Measurements from ENCODE around the gene CYP4X1. TPM values are rescaled to one million over a fixed set of nuclear protein-coding genes. Genes with fewer than 3 reads are reported as not detected.
"Not testable (repeated sequence)": the region's sequence is repeated elsewhere in the genome, so short reads cannot be mapped to it uniquely, and the experiment has no call there.

Gene CYP4X1
- polyA plus RNA-seq, 3 donors: 0.72 to 4.7 (median 3.1) TPM

DNA sequence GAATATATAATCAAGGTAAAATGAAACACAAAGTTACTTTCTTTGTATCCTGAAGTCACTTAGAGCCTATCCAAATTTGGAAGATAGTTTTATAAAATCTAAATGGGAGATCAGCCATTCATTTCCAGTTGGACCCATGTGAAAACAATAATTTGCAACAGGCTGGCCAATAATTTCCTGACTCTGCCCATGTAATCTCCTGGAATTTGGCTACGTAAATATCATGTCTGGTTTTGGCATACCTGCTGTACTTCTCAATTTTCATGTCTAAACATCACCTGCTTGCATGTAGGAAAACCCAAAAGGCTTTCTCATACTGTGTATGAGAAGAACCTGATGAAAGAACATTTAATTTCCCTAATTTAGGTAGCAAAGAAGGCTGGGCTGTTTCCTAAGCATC, 35.9 kb downstream of the CYP4X1 start:
- 56 to 80% (median 73%) methylated on average over 1 of the region's 1 CpG for WGBS, 3 donors
- no peak overlapping the region for H3K27ac ChIP-seq (ENCODE audit: low read depth, low read length)

DNA sequence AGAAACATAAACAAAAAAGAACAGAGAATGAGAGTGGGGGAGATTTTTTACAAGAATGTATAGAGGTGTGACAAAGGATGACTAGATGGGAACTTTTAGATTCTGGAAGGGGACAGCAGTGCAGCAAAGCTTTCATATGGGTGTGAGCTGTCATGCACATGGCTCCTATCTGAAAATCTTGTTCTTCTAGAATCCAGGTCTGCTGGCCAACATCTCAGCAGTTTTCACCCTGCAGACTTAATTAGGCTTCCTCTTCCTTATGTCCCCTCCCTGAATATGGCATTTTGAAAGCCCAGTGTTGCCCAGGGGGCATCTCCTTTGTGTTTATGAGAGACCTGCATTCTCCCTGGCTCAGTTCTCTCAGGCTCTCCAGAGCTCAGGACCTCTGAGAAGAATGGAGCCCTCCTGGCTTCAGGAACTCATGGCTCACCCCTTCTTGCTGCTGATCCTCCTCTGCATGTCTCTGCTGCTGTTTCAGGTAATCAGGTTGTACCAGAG, 43.7 kb downstream of the CYP4X1 start, which contains the start of gene CYP4Z1:
Gene CYP4Z1, plus strand, starts transcription at position 135 of the 498 bp plus-strand sequence. Its CDS starts 260 bp downstream, at position 395.
- no peak within 1 kb of the TSS for H3K27ac ChIP-seq (ENCODE audit: low read depth, low read length)

GRCh38 chr1:47069080-47069479, 45.6 kb downstream of the CYP4X1 start:
- WGBS, 3 donors: 67 to 68% (median 67%) methylated on average over 4 of the region's 4 CpGs
- not testable (repeated sequence) for H3K27ac ChIP-seq (ENCODE audit: low read depth, low read length)

DNA sequence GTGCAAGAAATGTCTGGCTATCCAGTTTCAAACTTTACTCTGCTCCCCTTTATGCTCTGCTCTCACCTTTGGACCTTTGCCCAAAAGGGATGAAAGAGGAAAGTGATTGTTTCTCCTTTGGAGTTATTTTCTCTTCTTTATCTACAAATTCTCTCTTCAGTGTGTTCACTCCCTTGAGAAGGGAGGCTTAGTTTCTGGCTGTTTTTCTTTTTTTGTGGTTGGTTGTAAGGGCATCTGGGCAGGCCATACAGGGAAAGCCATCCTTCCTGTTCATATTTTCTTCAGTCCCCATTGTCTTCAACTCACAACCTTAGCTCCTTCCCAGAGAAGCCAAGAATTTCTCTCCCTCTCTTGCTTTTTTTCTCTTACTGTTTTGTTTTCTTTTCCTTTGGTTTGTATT, 46.0 kb downstream of the CYP4X1 start:
- not testable (repeated sequence) for H3K27ac ChIP-seq (ENCODE audit: low read depth, low read length)

- 5 to 7% (median 6%) methylated on average over 3 of the region's 3 CpGs for WGBS, 3 donors
- not testable (repeated sequence) for H3K27ac ChIP-seq (ENCODE audit: low read depth, low read length)
These were observed 65.9 kb downstream of the CYP4X1 start for GRCh38 chr1:47089356-47089755.

GRCh38 chr1:47091476-47091875, 68.0 kb downstream of the CYP4X1 start:
- WGBS, 3 donors: 22 to 27% (median 27%) methylated on average over 3 of the region's 3 CpGs
- not testable (repeated sequence) for H3K27ac ChIP-seq (ENCODE audit: low read depth, low read length)

Other genes starting within 250 kb of the CYP4X1 start
- gene CYP4B1, start 224.6 kb upstream of the CYP4X1 start, polyA plus RNA-seq: 10 to 100 TPM; 16.4 to 63.3 (median 47.8) TPM
- gene CYP4A11, start 82.2 kb upstream of the CYP4X1 start, polyA plus RNA-seq: under 1 TPM in 1 of 3 donors, not detected in 2; 0.03 TPM
- gene CYP4Z1, start 43.6 kb downstream of the CYP4X1 start, polyA plus RNA-seq: 1 to 10 TPM in 1 of 3 donors, under 1 TPM in 1, not detected in 1; 0.51 to 1.0 TPM
- under 1 TPM in 1 of 3 donors, not detected in 2; 0.10 TPM for gene CYP4A22, start 113.8 kb downstream of the CYP4X1 start, polyA plus RNA-seq
- 10 to 100 TPM in 2 of 3 donors, 1 to 10 TPM in 1; 9.1 to 34.6 (median 11.0) TPM for gene PDZK1IP1, start 166.4 kb downstream of the CYP4X1 start, polyA plus RNA-seq
- gene TAL1, start 208.6 kb downstream of the CYP4X1 start, polyA plus RNA-seq: 10 to 100 TPM in 1 of 3 donors, 1 to 10 TPM in 1, under 1 TPM in 1; 0.94 to 17.1 (median 4.2) TPM